Measurements from ENCODE around the gene CSTB.
A peak's percentile ranks its signal among the peaks of the same experiment; 100 is the strongest.

The CSTB gene

GRCh38 chr21:43740497-43741156, 35.5 kb downstream of the CSTB start:
- TF ChIP-seq JUND (IDR thresholded peaks at IDR 0.05; ENCODE audit: low read depth) = no peak

GRCh38 chr21:43739621-43740435, 36.3 kb downstream of the CSTB start:
- in situ Hi-C loops (cut with HindIII; ENCODE audit: low pct_unique_long_range_greater_than_20kb, low sequenced_read_pairs) = no loop called here

More at GRCh38 chr21:43740497-43741156, 35.5 kb downstream of the CSTB start:
- in situ Hi-C loops (cut with HindIII; ENCODE audit: low pct_unique_long_range_greater_than_20kb, low sequenced_read_pairs) = no loop called here
- peak; percentile 74 to 85 for DNase-seq (ENCODE audit: low read depth in 1 of 2, low spot score in 1 of 2)

GRCh38 chr21:43737158-43737950, 38.8 kb downstream of the CSTB start:
- no peak for DNase-seq (ENCODE audit: low read depth in 1 of 2, low spot score in 1 of 2)
- TF ChIP-seq JUND (IDR thresholded peaks at IDR 0.05; ENCODE audit: low read depth) = no peak
- in situ Hi-C loops (cut with HindIII; ENCODE audit: low pct_unique_long_range_greater_than_20kb, low sequenced_read_pairs) = no loop called here

More at GRCh38 chr21:43739621-43740435, 36.3 kb downstream of the CSTB start:
- no peak for TF ChIP-seq JUND (IDR thresholded peaks at IDR 0.05; ENCODE audit: low read depth)
- DNase-seq (ENCODE audit: low read depth in 1 of 2, low spot score in 1 of 2) = no peak

GRCh38 chr21:43736224-43736883, 39.8 kb downstream of the CSTB start:
- no peak for TF ChIP-seq JUND (IDR thresholded peaks at IDR 0.05; ENCODE audit: low read depth)
- in situ Hi-C loops (cut with HindIII; ENCODE audit: low pct_unique_long_range_greater_than_20kb, low sequenced_read_pairs) = no loop called here
- DNase-seq (ENCODE audit: low read depth in 1 of 2, low spot score in 1 of 2) = no peak

GRCh38 chr21:43735236-43736091, 40.6 kb downstream of the CSTB start:
- TF ChIP-seq JUND (IDR thresholded peaks at IDR 0.05; ENCODE audit: low read depth) = no peak
- in situ Hi-C loops (cut with HindIII; ENCODE audit: low pct_unique_long_range_greater_than_20kb, low sequenced_read_pairs) = no loop called here
- no peak for DNase-seq (ENCODE audit: low read depth in 1 of 2, low spot score in 1 of 2)

- in situ Hi-C loops (cut with HindIII; ENCODE audit: low pct_unique_long_range_greater_than_20kb, low sequenced_read_pairs) = no loop called here
- no peak for DNase-seq (ENCODE audit: low read depth in 1 of 2, low spot score in 1 of 2)
- TF ChIP-seq JUND (IDR thresholded peaks at IDR 0.05; ENCODE audit: low read depth) = no peak
Measured at GRCh38 chr21:43734928-43735229, 41.2 kb downstream of the CSTB start.

- in situ Hi-C loops (cut with HindIII; ENCODE audit: low pct_unique_long_range_greater_than_20kb, low sequenced_read_pairs) = no loop called here
- DNase-seq (ENCODE audit: low read depth in 1 of 2, low spot score in 1 of 2) = peak; percentile 49 to 62
- TF ChIP-seq JUND (IDR thresholded peaks at IDR 0.05; ENCODE audit: low read depth) = no peak
Measured at GRCh38 chr21:43734131-43734927, 41.8 kb downstream of the CSTB start.

GRCh38 chr21:43733529-43734071, 42.5 kb downstream of the CSTB start:
- no peak for DNase-seq (ENCODE audit: low read depth in 1 of 2, low spot score in 1 of 2)
- TF ChIP-seq JUND (IDR thresholded peaks at IDR 0.05; ENCODE audit: low read depth) = no peak
- in situ Hi-C loops (cut with HindIII; ENCODE audit: low pct_unique_long_range_greater_than_20kb, low sequenced_read_pairs) = no loop called here

- no peak for DNase-seq (ENCODE audit: low read depth in 1 of 2, low spot score in 1 of 2)
- TF ChIP-seq JUND (IDR thresholded peaks at IDR 0.05; ENCODE audit: low read depth) = no peak
- in situ Hi-C loops (cut with HindIII; ENCODE audit: low pct_unique_long_range_greater_than_20kb, low sequenced_read_pairs) = no loop called here
Measured at GRCh38 chr21:43733060-43733459, 43.0 kb downstream of the CSTB start.

GRCh38 chr21:43731891-43732711, 44.0 kb downstream of the CSTB start:
- in situ Hi-C loops (cut with HindIII; ENCODE audit: low pct_unique_long_range_greater_than_20kb, low sequenced_read_pairs) = no loop called here
- no peak for DNase-seq (ENCODE audit: low read depth in 1 of 2, low spot score in 1 of 2)
- TF ChIP-seq JUND (IDR thresholded peaks at IDR 0.05; ENCODE audit: low read depth) = no peak
